Measurements from ENCODE around the gene ZBTB9.
A peak's percentile ranks its signal among the peaks of the same experiment; 100 is the strongest.

GRCh38 chr6:33417903-33418689, 36.3 kb upstream of the ZBTB9 start, which contains the start of gene CUTA:
- TF ChIP-seq CTCF (IDR thresholded peaks at IDR 0.05) (no peak), POLR2A (IDR thresholded peaks at IDR 0.05) (peak in 1 of 2 donors; percentile 8)

Data from lower leg skin (tissue), 3 donors.